Testis (tissue), 3 donors: Measurements from ENCODE around the gene MAP3K14. TPM values are rescaled to one million over a fixed set of nuclear protein-coding genes. Genes with fewer than 3 reads are reported as not detected.
"Not testable (repeated sequence)": the region's sequence is repeated elsewhere in the genome, so short reads cannot be mapped to it uniquely, and the experiment has no call there.

Experiments
- DNase-seq: peaks from one replicate; pipeline ENCODE4 v3.0.0-alpha.2; 2019
- H3K27ac ChIP-seq, 2 donors: fragments of 200-600 bp; sonication (generic); one replicate each; pipeline ENCODE4 v1.5.1; 2019
- H3K27me3 ChIP-seq: fragments of 200-600 bp; sonication (generic); one replicate; pipeline ENCODE4 v1.5.1; 2019
- H3K36me3 ChIP-seq: fragments of 200-600 bp; sonication (generic); one replicate; pipeline ENCODE4 v1.5.1; 2017; ENCODE audit warnings: low read depth; ENCODE audit errors: missing control alignments
- H3K4me1 ChIP-seq: fragments of 200-600 bp; sonication (generic); one replicate; pipeline ENCODE4 v1.5.1; 2019
- H3K4me3 ChIP-seq, 2 donors: fragments of 200-600 bp; sonication (generic); one replicate each; pipeline ENCODE4 v1.5.1; 2017 to 2019
- H3K9me3 ChIP-seq: fragments of 200-600 bp; sonication (generic); one replicate; pipeline ENCODE4 v1.5.1; 2017
- CTCF ChIP-seq, 3 experiments: fragments of 450-650 bp in 2 of 3; fragments of 200-600 bp in 1 of 3; sonication (generic) in 1 of 3; IDR thresholded peaks; one replicate each; pipeline ENCODE4 v1.5.1; 2016 to 2019; ENCODE audit warnings: antibody characterized with exemption in 3 of 3, mild to moderate bottlenecking in 2 of 3, moderate library complexity in 1 of 3
- POLR2A ChIP-seq: fragments of 450-650 bp; IDR thresholded peaks from one replicate; pipeline ENCODE4 v1.6.1; 2017; ENCODE audit warnings: antibody characterized with exemption, mild to moderate bottlenecking, moderate library complexity
- WGBS, 2 donors: methylation state at CpG; one replicate each; pipeline ENCODE4 v1.1.5; 2018; 5-methylcytosine and 5-hydroxymethylcytosine counted together
- intact Hi-C: fragments of 100-400 bp; cut with DNase I; formaldehyde crosslinking; loops from one replicate; pipeline ENCODE4 v1.15.1; 2023; ENCODE audit warnings: low total_unique reads
- polyA plus RNA-seq: library from polyadenylated mRNA; stranded (reverse); fragments of 350-450 nt; fragmentation: Illumina TruSeq; extraction: RNeasy Lipid Tissue Mini Kit (QIAGEN cat#74804); gene quantifications from one replicate; pipeline ENCODE4 v1.2.3, GENCODE V29; 2014; ENCODE audit warnings: low read depth, low replicate concordance; ENCODE audit not compliant: insufficient read depth
- total RNA-seq, 2 donors: library from RNA; depleted of rRNA; stranded (reverse); fragments of >200 nt; gene quantifications; one replicate each; pipeline ENCODE4 v1.2.3, GENCODE V29; 2016

The MAP3K14 gene
- total and polyA plus RNA-seq, 3 donors from 2014 or later = 12.4 to 24.9 (median 14.6) TPM

GRCh38 chr17:45302649-45303173, 14.1 kb downstream of the MAP3K14 start:
- DNase-seq = peak; percentile 61
- peak overlapping the region; percentile 0 to 65 for H3K27ac ChIP-seq
- TF ChIP-seq POLR2A = no peak

GRCh38 chr17:45302220-45302619, 14.6 kb downstream of the MAP3K14 start:
- H3K36me3 ChIP-seq, H3K27me3 ChIP-seq, H3K9me3 ChIP-seq, H3K4me3 ChIP-seq, H3K4me1 ChIP-seq, intact Hi-C loops, DNase-seq: not testable (repeated sequence)
- WGBS, 2 donors = 71 to 82% methylated on average over 9 of the region's 9 CpGs
- H3K27ac ChIP-seq = peak overlapping the region in 1 of 2 donors; percentile 65

More at GRCh38 chr17:45302649-45303173, 14.1 kb downstream of the MAP3K14 start:
- H3K4me3 ChIP-seq = no peak overlapping the region
- no peaks in the 10 kb centered on the region for H3K9me3 ChIP-seq
- H3K36me3 ChIP-seq = no peaks in the 10 kb centered on the region
- H3K27me3 ChIP-seq = no peaks in the 10 kb centered on the region
- 63 to 74% methylated on average over 10 of the region's 10 CpGs for WGBS, 2 donors
- intact Hi-C loops = no loop called here
- H3K4me1 ChIP-seq = peaks cover 12% of the 10 kb centered on the region

GRCh38 chr17:45301674-45302073, 15.1 kb downstream of the MAP3K14 start:
- WGBS, 2 donors = 90 to 96% methylated on average over 4 of the region's 4 CpGs
- peak overlapping the region in 1 of 2 donors; percentile 65 for H3K27ac ChIP-seq
- TF ChIP-seq POLR2A = no peak
- H3K27me3 ChIP-seq = no peaks in the 10 kb centered on the region
- H3K4me3 ChIP-seq = no peak overlapping the region
- no peaks in the 10 kb centered on the region for H3K9me3 ChIP-seq
- H3K36me3 ChIP-seq = no peaks in the 10 kb centered on the region
- intact Hi-C loops = no loop called here
- H3K4me1 ChIP-seq = peaks cover 8% of the 10 kb centered on the region
- DNase-seq = no peak

DNA sequence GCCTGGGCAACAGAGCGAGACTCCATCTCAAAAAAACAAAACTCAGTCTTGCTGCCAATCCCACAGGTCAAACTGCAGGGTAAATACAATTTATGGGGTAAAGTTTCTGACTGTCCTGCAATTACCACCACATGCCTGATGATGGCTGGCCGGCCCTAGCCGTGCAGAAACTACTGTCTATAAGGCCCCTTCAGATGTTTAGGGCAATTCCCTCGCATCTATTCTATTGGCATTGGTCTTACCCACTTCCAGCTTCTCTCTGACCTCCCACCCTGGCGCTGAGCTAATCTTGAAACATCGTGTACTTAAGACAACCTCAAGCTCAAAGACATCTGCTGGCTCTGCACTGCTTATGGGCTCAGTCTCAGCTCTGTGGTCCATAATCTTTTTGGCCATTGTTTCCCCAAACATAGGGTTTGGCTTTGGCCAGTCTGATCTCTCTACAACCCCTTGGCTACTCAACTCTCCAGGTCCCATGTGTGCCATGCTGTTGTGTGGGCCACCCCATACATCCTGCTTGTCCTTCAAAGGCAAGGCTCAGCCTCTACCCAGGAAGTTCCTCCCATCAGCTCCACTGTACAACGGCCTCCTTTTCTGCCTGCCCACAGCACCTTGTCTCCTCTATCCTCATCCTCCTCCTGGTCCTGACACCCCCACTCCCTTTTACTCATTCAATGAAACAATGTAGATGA, 16.6 kb downstream of the MAP3K14 start:
- no peak for DNase-seq
- no peaks in the 10 kb centered on the region for H3K9me3 ChIP-seq
- H3K27ac ChIP-seq = no peak overlapping the region
- WGBS, 2 donors = 79 to 84% methylated on average over 7 of the region's 7 CpGs
- no peaks in the 10 kb centered on the region for H3K27me3 ChIP-seq
- H3K4me3 ChIP-seq = no peak overlapping the region
- intact Hi-C loops = no loop called here
- H3K4me1 ChIP-seq = peaks cover 4% of the 10 kb centered on the region
- no peaks in the 10 kb centered on the region for H3K36me3 ChIP-seq
- no peak for TF ChIP-seq CTCF (IDR thresholded peaks at IDR 0.05)
- TF ChIP-seq POLR2A = no peak

- H3K9me3 ChIP-seq = no peaks in the 10 kb centered on the region
- no peak overlapping the region for H3K4me3 ChIP-seq
- peaks cover 9% of the 10 kb centered on the region for H3K4me1 ChIP-seq
- H3K36me3 ChIP-seq = no peaks in the 10 kb centered on the region
- DNase-seq = no peak
- no peaks in the 10 kb centered on the region for H3K27me3 ChIP-seq
- 51 to 80% methylated on average over 2 of the region's 2 CpGs for WGBS, 2 donors
- no peak overlapping the region for H3K27ac ChIP-seq
- TF ChIP-seq CTCF (IDR thresholded peaks at IDR 0.05) (no peak), POLR2A (no peak)
- intact Hi-C loops = no loop called here
These were observed 17.5 kb downstream of the MAP3K14 start for GRCh38 chr17:45299361-45299760.

DNA sequence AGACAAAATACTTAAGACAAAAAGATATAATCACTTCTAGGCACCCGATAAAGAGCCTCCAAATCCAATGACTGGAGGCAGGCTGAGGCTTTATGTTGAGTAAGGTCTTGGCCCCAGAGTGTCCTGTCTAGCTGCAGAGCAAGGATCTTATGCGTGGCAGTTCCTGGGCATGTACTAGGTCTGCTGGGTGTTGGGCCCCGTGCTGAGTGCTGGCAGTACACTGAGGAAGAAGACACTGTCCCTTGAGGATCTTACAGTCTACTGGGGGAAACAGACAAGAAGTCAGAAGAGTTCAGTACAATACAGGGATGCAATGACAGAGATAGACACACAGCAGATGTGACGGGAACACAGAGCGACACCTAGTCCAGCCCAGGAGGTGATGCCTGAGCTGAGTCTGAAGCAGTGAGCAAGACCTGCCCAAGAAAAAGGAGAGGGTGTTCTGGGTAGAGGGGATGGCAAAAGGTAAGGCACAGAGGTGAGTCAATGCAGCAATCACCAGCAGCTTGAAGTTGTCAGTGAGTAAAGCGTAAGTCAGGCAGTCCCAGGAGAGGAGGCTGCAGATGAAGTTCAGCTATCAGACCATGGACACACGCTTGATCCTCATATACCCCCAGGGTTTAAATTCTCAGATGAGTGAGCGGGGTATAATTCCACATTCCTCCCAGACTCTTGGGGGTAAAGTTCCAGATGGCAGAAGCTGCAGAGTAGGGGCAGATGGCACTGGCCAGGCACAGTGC, 18.1 kb downstream of the MAP3K14 start:
- WGBS, 2 donors = 84 to 88% methylated on average over 8 of the region's 8 CpGs
- Histone ChIP-seq H3K27ac (no peak overlapping the region), H3K27me3 (no peaks in the 10 kb centered on the region), H3K4me1 (peaks cover 16% of the 10 kb centered on the region), H3K9me3 (no peaks in the 10 kb centered on the region), H3K36me3 (no peaks in the 10 kb centered on the region), H3K4me3 (no peak overlapping the region)
- intact Hi-C loops = no loop called here
- TF ChIP-seq POLR2A (no peak), CTCF (IDR thresholded peaks at IDR 0.05) (no peak)
- DNase-seq = no peak
